Keratinocyte (primary cell): ENCODE measurements around the gene CACNA1E. TPM values are rescaled to one million over a fixed set of nuclear protein-coding genes. Genes with fewer than 3 reads are reported as not detected.

ENCODE experiments used
- DNase-seq: peaks from one replicate; pipeline ENCODE4 v3.0.0-alpha.2; 2011; ENCODE audit warnings: low read depth, missing footprints, low spot score
- FAIRE-seq: peaks from 2 replicates; lab custom pipeline; 2011; peaks lifted over from hg19 to GRCh38; lab: Jason Lieb, UNC
- H2AFZ ChIP-seq: 2 replicates; pipeline ENCODE4 v1.6.0; 2012; ENCODE audit warnings: low read length, control low read depth, inconsistent platforms; ENCODE audit not compliant: control insufficient read depth
- H3K27ac ChIP-seq: 2 replicates; pipeline ENCODE4 v1.5.1; 2011; ENCODE audit warnings: low read length; ENCODE audit not compliant: control insufficient read depth, insufficient read depth
- H3K27me3 ChIP-seq: 3 replicates; pipeline ENCODE4 v1.6.0; 2011; ENCODE audit warnings: low read length; ENCODE audit not compliant: control insufficient read depth, insufficient read depth; ENCODE audit errors: extremely low read depth
- H3K36me3 ChIP-seq, 2 experiments: 2 replicates in 1 of 2; 3 replicates in 1 of 2; pipeline ENCODE4 v1.5.1; 2011; ENCODE audit warnings: low read length in 2 of 2, mild to moderate bottlenecking in 1 of 2; ENCODE audit not compliant: control insufficient read depth in 2 of 2, insufficient read depth in 2 of 2; ENCODE audit errors: extremely low read depth in 1 of 2
- H3K4me1 ChIP-seq: 3 replicates; pipeline ENCODE4 v1.5.1; 2011; ENCODE audit warnings: low read length; ENCODE audit not compliant: control insufficient read depth, insufficient read depth; ENCODE audit errors: extremely low read depth
- H3K4me2 ChIP-seq: 3 replicates; pipeline ENCODE4 v1.6.0; 2011; ENCODE audit warnings: low read depth, low read length; ENCODE audit not compliant: control insufficient read depth, insufficient read depth; ENCODE audit errors: extremely low read depth
- H3K4me3 ChIP-seq, 3 experiments: fragments of 200-600 bp in 1 of 3; sonication (generic) in 1 of 3; 2 replicates in 2 of 3; 3 replicates in 1 of 3; pipeline ENCODE4 v1.5.1; 2011 to 2016; ENCODE audit warnings: low read length in 3 of 3, mild to moderate bottlenecking in 3 of 3, control low read depth in 2 of 3, inconsistent platforms in 1 of 3, low read depth in 1 of 3, mixed read lengths in 1 of 3, mixed run types in 1 of 3, moderate library complexity in 1 of 3; ENCODE audit not compliant: control insufficient read depth in 2 of 3, insufficient read depth in 2 of 3; ENCODE audit errors: extremely low read depth in 1 of 3
- H3K79me2 ChIP-seq: 2 replicates; pipeline ENCODE4 v1.6.0; 2012; ENCODE audit warnings: low read length; ENCODE audit not compliant: control insufficient read depth, insufficient read depth
- H3K9ac ChIP-seq: 3 replicates; pipeline ENCODE4 v1.6.0; 2011; ENCODE audit warnings: low read length; ENCODE audit not compliant: control insufficient read depth, insufficient read depth; ENCODE audit errors: extremely low read depth
- H3K9me1 ChIP-seq: 3 replicates; pipeline ENCODE4 v1.6.0; 2011; ENCODE audit warnings: low read length; ENCODE audit not compliant: control insufficient read depth, insufficient read depth; ENCODE audit errors: extremely low read depth
- H3K9me3 ChIP-seq: 2 replicates; pipeline ENCODE4 v1.5.1; 2012; ENCODE audit warnings: low read depth, low read length; ENCODE audit not compliant: control insufficient read depth
- H4K20me1 ChIP-seq: 3 replicates; pipeline ENCODE4 v1.6.0; 2011; ENCODE audit warnings: low read length; ENCODE audit not compliant: control insufficient read depth, insufficient read depth; ENCODE audit errors: extremely low read depth
- CTCF ChIP-seq, 3 experiments: IDR thresholded peaks in 1 of 3; conservative IDR thresholded peaks in 1 of 3; optimal IDR thresholded peaks in 1 of 3; 2 replicates in 2 of 3; 3 replicates in 1 of 3; pipeline versions ENCODE3 to v1.5.1; 2011; ENCODE audit warnings: low read length in 3 of 3, mild to moderate bottlenecking in 3 of 3, moderate library complexity in 2 of 3, control low read depth in 1 of 3, inconsistent platforms in 1 of 3; ENCODE audit not compliant: insufficient read depth in 2 of 3; ENCODE audit errors: extremely low read depth in 1 of 3
- EZH2 ChIP-seq: IDR thresholded peaks from one replicate; pipeline ENCODE4 v1.6.1; 2012; ENCODE audit warnings: inconsistent platforms, mild to moderate bottlenecking, low read length, moderate library complexity
- dilution Hi-C: fragments of 300-500 bp; cut with MboI; formaldehyde crosslinking; loops from one replicate; pipeline ENCODE4 v1.7.0; 2020; ENCODE audit warnings: low sequenced_read_pairs; ENCODE audit not compliant: extremely low pct_ligation_motif_present
- polyA plus RNA-seq, 5 experiments: library from polyadenylated mRNA; depleted of rRNA in 3 of 5; stranded (reverse) in 3 of 5; stranded (forward) in 1 of 5; unstranded in 1 of 5; fragments of >200 nt; gene quantifications; 1 replicate in 1 of 5; 2 replicates in 3 of 5; 3 replicates in 1 of 5; pipeline versions ENCODE4 v1.2.1 to v1.2.3, GENCODE V29; 2011 to 2012; ENCODE audit warnings: missing spikeins in 2 of 5, low read depth in 1 of 5, low replicate concordance in 1 of 5

CACNA1E gene
- polyA plus RNA-seq, 1 donor (not counting 4 experiments of a cell fraction or from before 2014, with no cell fraction given) = not detected

- no peak overlapping the region for H3K9ac ChIP-seq
- H3K27ac ChIP-seq = no peak overlapping the region
- TF ChIP-seq EZH2 (no peak), CTCF (optimal IDR thresholded peaks at IDR 0.05 in 1 of 3, IDR thresholded peaks at IDR 0.05 in 1 of 3, conservative IDR thresholded peaks at IDR 0.05 in 1 of 3; ENCODE audit: extremely low read depth in 1 of 3, insufficient read depth in 2 of 3, low read length in 3 of 3) (no peak)
- dilution Hi-C loops = loop anchor here (25.0 kb wide), 1 partner anchor 164 kb away; no protein-coding TSS in a partner anchor
- H3K4me1 ChIP-seq = peaks cover 3% of the 10 kb centered on the region
- DNase-seq = no peak
- no peak for FAIRE-seq
- no peaks in the 10 kb centered on the region for H4K20me1 ChIP-seq
- H2AFZ ChIP-seq = no peak overlapping the region
- H3K9me3 ChIP-seq = no peaks in the 10 kb centered on the region
- H3K27me3 ChIP-seq = peaks cover 5% of the 10 kb centered on the region
- H3K79me2 ChIP-seq = no peaks in the 10 kb centered on the region
- H3K36me3 ChIP-seq = no peaks in the 10 kb centered on the region
- H3K4me2 ChIP-seq = no peak overlapping the region
- no peaks in the 10 kb centered on the region for H3K9me1 ChIP-seq
- H3K4me3 ChIP-seq = no peak overlapping the region
These were observed 14.6 kb downstream of the CACNA1E start for GRCh38 chr1:181497870-181498269.

GRCh38 chr1:181499825-181500224 is 16.5 kb downstream of the CACNA1E start:
- no peak for DNase-seq
- Histone ChIP-seq H3K9me1 (no peaks in the 10 kb centered on the region), H2AFZ (no peak overlapping the region), H3K4me3 (no peak overlapping the region), H3K9ac (no peak overlapping the region), H3K9me3 (no peaks in the 10 kb centered on the region), H3K4me1 (peaks cover 3% of the 10 kb centered on the region), H3K27ac (no peak overlapping the region), H3K27me3 (peaks cover 5% of the 10 kb centered on the region), H3K79me2 (no peaks in the 10 kb centered on the region), H3K4me2 (no peak overlapping the region), H4K20me1 (no peaks in the 10 kb centered on the region), H3K36me3 (no peaks in the 10 kb centered on the region)
- TF ChIP-seq EZH2 (no peak), CTCF (optimal IDR thresholded peaks at IDR 0.05 in 1 of 3, IDR thresholded peaks at IDR 0.05 in 1 of 3, conservative IDR thresholded peaks at IDR 0.05 in 1 of 3; ENCODE audit: extremely low read depth in 1 of 3, insufficient read depth in 2 of 3, low read length in 3 of 3) (no peak)
- no peak for FAIRE-seq
- dilution Hi-C loops = loop anchor here (25.0 kb wide), 1 partner anchor 162 kb away; no protein-coding TSS in a partner anchor
